ENCODE measurements around the gene PLBD1. TPM values are rescaled to one million over a fixed set of nuclear protein-coding genes. Genes with fewer than 3 reads are reported as not detected.

PLBD1 gene
- total RNA-seq, 3 donors from 2014 or later, result 22.6 to 82.4 (median 63.7) TPM

- Histone ChIP-seq H3K9me3 (no peaks in the 10 kb centered on the region), H3K4me1 (ENCODE audit: low read depth) (no peaks in the 10 kb centered on the region), H3K4me3 (no peak overlapping the region), H3K36me3 (ENCODE audit: low read depth) (no peaks in the 10 kb centered on the region)
- DNase-seq (no peak), ATAC-seq (no peak)
- TF ChIP-seq CTCF (IDR thresholded peaks at IDR 0.05), result no peak
- intact Hi-C loops (cut with DNase I, micrococcal nuclease), result no loop called here
Observed at GRCh38 chr12:14591719-14592118, 24.0 kb upstream of the PLBD1 start.

DNA sequence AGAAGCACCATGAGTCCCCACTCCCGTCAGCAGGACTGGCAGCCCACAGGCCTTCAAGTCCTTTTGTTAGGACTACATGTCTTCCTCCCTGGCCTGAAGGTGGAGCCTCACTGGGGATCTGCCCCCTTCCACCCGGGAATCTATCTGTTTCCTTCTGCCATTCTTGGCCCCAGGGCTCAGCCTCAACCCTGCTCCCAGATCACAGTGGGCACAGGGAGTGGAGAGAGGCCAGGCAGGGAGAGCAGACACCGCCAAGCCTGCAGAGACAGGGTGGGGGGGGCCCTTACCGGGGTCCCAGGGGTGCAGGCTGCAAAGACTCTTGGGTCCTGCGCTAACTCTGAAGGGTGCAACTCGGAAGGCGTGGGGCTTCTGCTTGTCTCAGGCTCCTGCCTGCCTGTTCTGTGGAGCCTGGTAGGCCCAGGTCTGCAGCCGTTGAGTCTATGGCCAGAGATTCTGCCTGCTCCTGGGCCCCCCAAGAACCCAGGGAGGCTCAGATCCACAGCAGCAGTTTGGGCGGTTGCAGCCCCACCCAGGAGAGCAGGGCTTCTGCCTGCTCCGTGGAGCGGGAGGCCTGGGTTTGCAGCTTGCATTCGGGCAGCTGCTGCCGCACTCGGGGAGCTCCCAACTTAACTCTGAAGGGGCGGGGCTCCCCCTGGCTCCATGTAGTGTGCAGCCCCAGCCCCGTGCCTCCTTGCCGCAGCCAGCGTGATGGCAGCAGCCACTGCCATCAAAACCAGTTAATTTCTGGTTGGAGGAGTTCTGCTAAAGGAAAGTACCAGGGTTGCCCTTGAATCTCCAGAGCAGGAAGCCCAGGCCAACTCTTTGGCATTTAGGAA lies 21.7 kb upstream of the PLBD1 start:
- no peaks in the 10 kb centered on the region for H3K4me1 ChIP-seq (ENCODE audit: low read depth)
- no peaks in the 10 kb centered on the region for H3K36me3 ChIP-seq (ENCODE audit: low read depth)
- H3K4me3 ChIP-seq, result no peak overlapping the region
- DNase-seq (no peak), ATAC-seq (no peak)
- no peaks in the 10 kb centered on the region for H3K9me3 ChIP-seq
- no peak for TF ChIP-seq CTCF (IDR thresholded peaks at IDR 0.05)
- intact Hi-C loops (cut with DNase I, micrococcal nuclease), result no loop called here

- no peaks in the 10 kb centered on the region for H3K4me1 ChIP-seq (ENCODE audit: low read depth)
- intact Hi-C loops (cut with DNase I, micrococcal nuclease), result no loop called here
- H3K36me3 ChIP-seq (ENCODE audit: low read depth), result no peaks in the 10 kb centered on the region
- TF ChIP-seq CTCF (IDR thresholded peaks at IDR 0.05), result no peak
- no peak overlapping the region for H3K4me3 ChIP-seq
- DNase-seq, result no peak
- H3K9me3 ChIP-seq, result no peaks in the 10 kb centered on the region
- ATAC-seq, result no peak
Observed at GRCh38 chr12:14588571-14588970, 20.9 kb upstream of the PLBD1 start.

DNA sequence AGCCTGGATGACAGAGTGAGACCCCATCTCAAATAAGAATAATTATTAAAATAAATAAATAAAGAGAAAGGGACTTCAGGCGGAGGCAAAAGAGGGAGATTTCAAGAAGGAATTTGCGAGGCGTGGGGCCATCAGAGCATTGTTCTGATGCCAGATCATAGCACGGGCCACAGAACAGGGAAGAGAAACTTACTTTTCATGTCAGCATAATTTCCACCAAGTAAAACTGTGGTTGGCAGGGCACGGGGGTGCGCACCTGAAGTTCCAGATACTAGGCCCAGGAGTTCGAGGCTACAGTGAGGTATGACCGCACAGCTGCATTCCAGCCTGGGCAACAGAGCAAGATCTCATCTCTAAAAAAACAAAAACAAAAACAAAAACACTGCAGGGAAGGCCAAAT lies 11.0 kb upstream of the PLBD1 start:
- intact Hi-C loops (cut with DNase I, micrococcal nuclease), result no loop called here
- no peak overlapping the region for H3K4me3 ChIP-seq
- H3K4me1 ChIP-seq (ENCODE audit: low read depth), result no peaks in the 10 kb centered on the region
- ATAC-seq, result no peak
- no peak for DNase-seq
- TF ChIP-seq CTCF (IDR thresholded peaks at IDR 0.05), result no peak
- no peaks in the 10 kb centered on the region for H3K9me3 ChIP-seq
- no peaks in the 10 kb centered on the region for H3K36me3 ChIP-seq (ENCODE audit: low read depth)

GRCh38 chr12:14577344-14577743 lies 9.7 kb upstream of the PLBD1 start:
- DNase-seq (no peak), ATAC-seq (peak; percentile 44)
- H3K4me1 ChIP-seq (ENCODE audit: low read depth), result no peaks in the 10 kb centered on the region
- intact Hi-C loops (cut with DNase I, micrococcal nuclease), result no loop called here
- no peak overlapping the region for H3K4me3 ChIP-seq
- TF ChIP-seq CTCF (IDR thresholded peaks at IDR 0.05), result no peak
- H3K36me3 ChIP-seq (ENCODE audit: low read depth), result no peaks in the 10 kb centered on the region
- H3K9me3 ChIP-seq, result no peaks in the 10 kb centered on the region
